Loucy (cell line): ENCODE data around the gene CECR2.

Experiments used
- H2AFZ ChIP-seq: fragments of 200-600 bp; sonication (generic); 2 replicates; pipeline ENCODE4 v1.6.0; 2016; ENCODE audit warnings: antibody characterized with exemption, mild to moderate bottlenecking, low read length, moderate library complexity
- H3F3A ChIP-seq: fragments of 200-600 bp; 2 replicates; pipeline ENCODE4 v1.6.0; 2016; ENCODE audit warnings: antibody characterized with exemption, low read depth, mild to moderate bottlenecking
- H3K27me3 ChIP-seq: fragments of 200-600 bp; sonication (generic); 2 replicates; pipeline ENCODE4 v1.6.1; 2014; ENCODE audit warnings: low read length, mild to moderate bottlenecking; ENCODE audit not compliant: insufficient read depth, poor library complexity, severe bottlenecking
- H3K36me3 ChIP-seq: fragments of 200-600 bp; sonication (generic); 2 replicates; pipeline ENCODE4 v1.6.1; 2016; ENCODE audit warnings: low read length; ENCODE audit not compliant: insufficient read depth
- H3K4me1 ChIP-seq: fragments of 200-600 bp; sonication (generic); 2 replicates; pipeline ENCODE4 v1.5.1; 2014; ENCODE audit warnings: low read length, mild to moderate bottlenecking; ENCODE audit not compliant: insufficient read depth, poor library complexity, severe bottlenecking
- H3K4me2 ChIP-seq: fragments of 200-600 bp; sonication (generic); 2 replicates; pipeline ENCODE4 v1.6.0; 2014; ENCODE audit warnings: antibody characterized with exemption, low read length, low read depth, mild to moderate bottlenecking; ENCODE audit not compliant: poor library complexity, severe bottlenecking
- H3K4me3 ChIP-seq: fragments of 200-600 bp; sonication (generic); 2 replicates; pipeline ENCODE4 v1.5.1; 2014; ENCODE audit warnings: low read length, mild to moderate bottlenecking, mixed read lengths; ENCODE audit not compliant: poor library complexity, severe bottlenecking
- H3K79me2 ChIP-seq: fragments of 200-600 bp; sonication (generic); 2 replicates; pipeline ENCODE4 v1.6.1; 2014; ENCODE audit warnings: low read length; ENCODE audit not compliant: insufficient read depth
- H3K9ac ChIP-seq: fragments of 200-600 bp; sonication (generic); 2 replicates; pipeline ENCODE4 v1.6.0; 2014; ENCODE audit warnings: mild to moderate bottlenecking, low read depth, low read length, moderate library complexity; ENCODE audit not compliant: poor library complexity, severe bottlenecking
- H3K9me2 ChIP-seq: fragments of 200-600 bp; sonication (generic); replicated peaks from 2 replicates; pipeline ENCODE4 v1.6.1; 2016; ENCODE audit warnings: low read depth, low read length, mixed read lengths
- H3K9me3 ChIP-seq: fragments of 200-600 bp; sonication (generic); 2 replicates; pipeline ENCODE4 v1.6.1; 2014; ENCODE audit warnings: mild to moderate bottlenecking, antibody characterized with exemption, low read length, low read depth; ENCODE audit not compliant: insufficient read depth
- H4K20me1 ChIP-seq: fragments of 200-600 bp; sonication (generic); 2 replicates; pipeline ENCODE4 v1.6.0; 2014; ENCODE audit warnings: antibody characterized with exemption, low read length, mild to moderate bottlenecking; ENCODE audit not compliant: insufficient read depth, poor library complexity, severe bottlenecking
- CTCF ChIP-seq: fragments of 200-600 bp; sonication (generic); conservative IDR thresholded peaks from 2 replicates; pipeline ENCODE4 v1.5.1; 2014; ENCODE audit warnings: mild to moderate bottlenecking, antibody characterized with exemption, low read length
- EZH2phosphoT487 ChIP-seq: fragments of 200-600 bp; IDR thresholded peaks from 2 replicates; pipeline ENCODE4 v1.6.1; 2018; ENCODE audit warnings: antibody characterized with exemption, mild to moderate bottlenecking, moderate library complexity, borderline replicate concordance

CECR2 gene

GRCh38 chr22:17586831-17587440 lies 217.7 kb downstream of the CECR2 start:
- no peak overlapping the region for H2AFZ ChIP-seq
- no peaks in the 10 kb centered on the region for H3K27me3 ChIP-seq
- TF ChIP-seq CTCF (no peak), EZH2phosphoT487 (no peak)
- H3K9me3 ChIP-seq, result no peaks in the 10 kb centered on the region
- no peaks in the 10 kb centered on the region for H3K4me1 ChIP-seq
- no peaks in the 10 kb centered on the region for H3K9me2 ChIP-seq
- peaks cover 18% of the 10 kb centered on the region; the same call in 1 of the 2 replicates for H3K36me3 ChIP-seq
- H4K20me1 ChIP-seq, result no peaks in the 10 kb centered on the region
- no peak overlapping the region for H3K4me3 ChIP-seq
- no peak overlapping the region for H3K9ac ChIP-seq
- H3K79me2 ChIP-seq, result no peaks in the 10 kb centered on the region
- H3K4me2 ChIP-seq, result no peak overlapping the region
- no peaks in the 10 kb centered on the region for H3F3A ChIP-seq

- Histone ChIP-seq H3K9ac (no peak overlapping the region), H3K79me2 (no peaks in the 10 kb centered on the region), H3K4me1 (no peaks in the 10 kb centered on the region), H3F3A (no peaks in the 10 kb centered on the region), H3K9me2 (no peaks in the 10 kb centered on the region), H3K4me2 (no peak overlapping the region), H2AFZ (no peak overlapping the region), H3K9me3 (no peaks in the 10 kb centered on the region), H4K20me1 (no peaks in the 10 kb centered on the region), H3K36me3 (peaks cover 25% of the 10 kb centered on the region; the same call in 1 of the 2 replicates), H3K27me3 (no peaks in the 10 kb centered on the region), H3K4me3 (no peak overlapping the region)
- TF ChIP-seq CTCF (no peak), EZH2phosphoT487 (no peak)
These were observed 218.4 kb downstream of the CECR2 start for GRCh38 chr22:17587629-17588028.

- Histone ChIP-seq H3K27me3 (no peaks in the 10 kb centered on the region), H4K20me1 (no peaks in the 10 kb centered on the region), H3K4me2 (no peak overlapping the region), H3F3A (no peaks in the 10 kb centered on the region), H3K4me3 (no peak overlapping the region), H3K79me2 (no peaks in the 10 kb centered on the region), H3K9me2 (no peaks in the 10 kb centered on the region), H3K9me3 (no peaks in the 10 kb centered on the region), H3K4me1 (no peaks in the 10 kb centered on the region), H2AFZ (no peak overlapping the region), H3K9ac (no peak overlapping the region), H3K36me3 (peaks cover 33% of the 10 kb centered on the region; the same call in 1 of the 2 replicates)
- no peak for TF ChIP-seq EZH2phosphoT487
- TF ChIP-seq CTCF, result no peak
These were observed 219.3 kb downstream of the CECR2 start for GRCh38 chr22:17588606-17589005.
